Superior temporal gyrus (tissue), 1 donor: ENCODE results near the gene MRPL24.
"Not testable (repeated sequence)": the region's sequence is repeated elsewhere in the genome, so short reads cannot be mapped to it uniquely, and the experiment has no call there.

Experiments
- DNase-seq: peaks from one replicate; pipeline ENCODE4 v3.0.0-alpha.2; 2016; ENCODE audit errors: extremely low spot score

The MRPL24 gene

GRCh38 chr1:156740741-156741480 is at the start of gene MRPL24:
Gene MRPL24 (minus strand): TSS chr1:156741088. CDS start chr1:156738704, 2,384 bp downstream.
- peak; percentile 100 for DNase-seq

- no peak for DNase-seq
Observed at GRCh38 chr1:156789621-156790318, 48.9 kb upstream of the MRPL24 start.

GRCh38 chr1:156788136-156788535 is 47.2 kb upstream of the MRPL24 start:
- DNase-seq = no peak

GRCh38 chr1:156786640-156787039 is 45.8 kb upstream of the MRPL24 start:
- DNase-seq = no peak

GRCh38 chr1:156785458-156785857 is 44.6 kb upstream of the MRPL24 start:
- no peak for DNase-seq

- DNase-seq = no peak
Observed at GRCh38 chr1:156781585-156782186, 40.8 kb upstream of the MRPL24 start.

- no peak for DNase-seq
Observed at GRCh38 chr1:156777573-156777972, 36.7 kb upstream of the MRPL24 start.

- DNase-seq = no peak
Observed at GRCh38 chr1:156776942-156777341, 36.1 kb upstream of the MRPL24 start.

GRCh38 chr1:156775799-156776198 is 34.9 kb upstream of the MRPL24 start:
- DNase-seq = no peak

- DNase-seq = no peak
Observed at GRCh38 chr1:156773607-156774006, 32.7 kb upstream of the MRPL24 start.

GRCh38 chr1:156772728-156773497 is 32.0 kb upstream of the MRPL24 start:
- no peak for DNase-seq

GRCh38 chr1:156772222-156772621 is 31.3 kb upstream of the MRPL24 start:
- no peak for DNase-seq

GRCh38 chr1:156768610-156769295 is 27.9 kb upstream of the MRPL24 start:
- DNase-seq = no peak

GRCh38 chr1:156767879-156768604 is 27.2 kb upstream of the MRPL24 start:
- peak; percentile 40 for DNase-seq

- DNase-seq = peak; percentile 100
Observed at GRCh38 chr1:156767101-156767878, 26.4 kb upstream of the MRPL24 start, which contains the start of gene PRCC. Gene PRCC (plus strand): TSS chr1:156767535. CDS start chr1:156767772, 237 bp downstream.

- DNase-seq = no peak
Observed at GRCh38 chr1:156766298-156767100, 25.6 kb upstream of the MRPL24 start.

GRCh38 chr1:156765666-156766065 is 24.8 kb upstream of the MRPL24 start:
- peak; percentile 11 for DNase-seq

- not testable (repeated sequence) for DNase-seq
Observed at GRCh38 chr1:156765136-156765535, 24.2 kb upstream of the MRPL24 start.

- no peak for DNase-seq
Observed at GRCh38 chr1:156760796-156761104, 19.9 kb upstream of the MRPL24 start.
